ENCODE data around the gene CMSS1.
A peak's percentile ranks its signal among the peaks of the same experiment; 100 is the strongest.

CMSS1 gene

GRCh38 chr3:99872923-99873254 is 55.2 kb downstream of the CMSS1 start:
- no peak overlapping the region for H3K27ac ChIP-seq (ENCODE audit: extremely low read depth, low read depth, low read length)
- TF ChIP-seq ZIC2 (tag by site-specific recombination; IDR thresholded peaks at IDR 0.05) (no peak), PRDM6 (tag by site-specific recombination; IDR thresholded peaks at IDR 0.05) (peak; percentile 50; the same call in 1 of the 2 replicates)
- no peaks in the 10 kb centered on the region for H3K9me3 ChIP-seq (ENCODE audit: control insufficient read depth, insufficient read depth, low read depth, low read length)
- POLR2A ChIA-PET = no interaction called here
- peaks cover 21% of the 10 kb centered on the region for H3K4me1 ChIP-seq (ENCODE audit: control insufficient read depth, insufficient read depth, low read length)
- no peak overlapping the region for H3K4me3 ChIP-seq (ENCODE audit: low read depth, low read length)
- CTCF ChIA-PET = no interaction called here
- no peaks in the 10 kb centered on the region for H3K36me3 ChIP-seq (ENCODE audit: control insufficient read depth in 2 of 2, insufficient read depth in 1 of 2, low read length in 2 of 2)

- no peak overlapping the region for H3K27ac ChIP-seq (ENCODE audit: extremely low read depth, low read depth, low read length)
- CTCF ChIA-PET = no interaction called here
- H3K36me3 ChIP-seq (ENCODE audit: control insufficient read depth in 2 of 2, insufficient read depth in 1 of 2, low read length in 2 of 2) = no peaks in the 10 kb centered on the region
- H3K4me1 ChIP-seq (ENCODE audit: control insufficient read depth, insufficient read depth, low read length) = peaks cover 18% of the 10 kb centered on the region; the same call in 1 of the 2 replicates
- no peak for TF ChIP-seq ZNF311 (tag by site-specific recombination; IDR thresholded peaks at IDR 0.05; ENCODE audit: borderline replicate concordance)
- TF ChIP-seq SCRT2 (tag by site-specific recombination; IDR thresholded peaks at IDR 0.05) = no peak
- no peak for TF ChIP-seq ZBTB1 (tag by site-specific recombination; IDR thresholded peaks at IDR 0.05)
- no peak for TF ChIP-seq ZNF501 (tag by site-specific recombination; IDR thresholded peaks at IDR 0.05)
- peak; percentile 61 for TF ChIP-seq PRDM6 (tag by site-specific recombination; IDR thresholded peaks at IDR 0.05)
- no peak overlapping the region for H3K4me3 ChIP-seq (ENCODE audit: low read depth, low read length)
- H3K9me3 ChIP-seq (ENCODE audit: control insufficient read depth, insufficient read depth, low read depth, low read length) = no peaks in the 10 kb centered on the region
- POLR2A ChIA-PET = no interaction called here
Measured at GRCh38 chr3:99873269-99874102, 55.8 kb downstream of the CMSS1 start.

GRCh38 chr3:99874237-99875002 is 56.8 kb downstream of the CMSS1 start:
- Histone ChIP-seq H3K4me3 (ENCODE audit: low read depth, low read length) (no peak overlapping the region), H3K9me3 (ENCODE audit: control insufficient read depth, insufficient read depth, low read depth, low read length) (no peaks in the 10 kb centered on the region), H3K36me3 (ENCODE audit: control insufficient read depth in 2 of 2, insufficient read depth in 1 of 2, low read length in 2 of 2) (no peaks in the 10 kb centered on the region), H3K27ac (ENCODE audit: extremely low read depth, low read depth, low read length) (no peak overlapping the region), H3K4me1 (ENCODE audit: control insufficient read depth, insufficient read depth, low read length) (peaks cover 17% of the 10 kb centered on the region; the same call in 1 of the 2 replicates)
- CTCF ChIA-PET = no interaction called here
- POLR2A ChIA-PET = no interaction called here
- TF ChIP-seq ZNF433 (tag by site-specific recombination; IDR thresholded peaks at IDR 0.05; ENCODE audit: low read depth) (no peak), ZNF350 (tag by site-specific recombination; IDR thresholded peaks at IDR 0.05) (no peak), ZBTB48 (tag by site-specific recombination; IDR thresholded peaks at IDR 0.05) (no peak), ZFP3 (tag by site-specific recombination; IDR thresholded peaks at IDR 0.05; ENCODE audit: low read depth) (no peak), YY2 (tag by site-specific recombination; IDR thresholded peaks at IDR 0.05) (no peak), ZNF211 (tag by site-specific recombination; IDR thresholded peaks at IDR 0.05; ENCODE audit: low read depth) (no peak), ZNF394 (tag by site-specific recombination; IDR thresholded peaks at IDR 0.05; ENCODE audit: borderline replicate concordance) (no peak), ZNF596 (tag by site-specific recombination; IDR thresholded peaks at IDR 0.05) (no peak), PRDM1 (tag by site-specific recombination; IDR thresholded peaks at IDR 0.05) (no peak), CTCF (tag by site-specific recombination; IDR thresholded peaks at IDR 0.05) (no peak), ZNF600 (tag by site-specific recombination; IDR thresholded peaks at IDR 0.05) (no peak), ZNF768 (tag by site-specific recombination; IDR thresholded peaks at IDR 0.05) (no peak), ZNF146 (tag by site-specific recombination; IDR thresholded peaks at IDR 0.05) (no peak)
